Sigmoid colon (tissue), 4 donors: ENCODE measurements around the gene MIEN1.

Experiments
- EP300 ChIP-seq, 4 donors: sonication (generic); formaldehyde crosslinking; IDR thresholded peaks; one replicate each; pipeline ENCODE4 v1.6.1; 2017; ENCODE audit warnings: antibody characterized with exemption in 4 of 4
- POLR2A ChIP-seq, 2 donors: fragments of 450-650 bp; IDR thresholded peaks; one replicate each; pipeline ENCODE4 v1.6.1; 2016; ENCODE audit warnings: antibody characterized with exemption in 2 of 2, mild to moderate bottlenecking in 2 of 2, moderate library complexity in 2 of 2
- POLR2AphosphoS5 ChIP-seq, 4 donors: sonication (generic); formaldehyde crosslinking; IDR thresholded peaks; one replicate each; pipeline ENCODE4 v1.6.1; 2017; ENCODE audit warnings: antibody characterized with exemption in 4 of 4
- TF ChIP-seq, protein P1 (sequence below), 4 experiments: fragments of 450-650 bp in 3 of 4; fragments of 200-600 bp in 1 of 4; IDR thresholded peaks; one replicate each; pipeline ENCODE4 v1.5.1; 2016 to 2019; ENCODE audit warnings: antibody characterized with exemption in 4 of 4, mild to moderate bottlenecking in 3 of 4, moderate library complexity in 2 of 4

DNA sequence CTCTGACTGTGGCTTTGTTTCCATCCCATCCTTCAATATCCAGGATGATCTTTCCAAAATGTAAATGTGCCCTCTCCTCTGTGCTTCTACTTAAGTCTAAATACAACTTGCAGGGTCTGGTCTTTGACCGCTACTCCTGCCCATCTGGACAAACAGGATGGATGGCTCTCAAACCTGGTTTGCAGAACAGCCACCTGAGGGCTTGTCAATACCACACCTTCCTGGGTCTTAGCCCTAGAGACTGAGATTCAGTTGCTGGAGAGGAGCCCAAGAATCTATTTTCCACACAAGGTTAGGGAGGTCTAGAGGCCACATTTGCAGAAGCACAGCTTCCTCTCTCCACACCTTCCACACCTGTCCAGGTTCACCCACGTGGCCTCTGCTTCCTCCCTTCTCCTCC lies 5.5 kb upstream of the MIEN1 start:
- no peak for TF ChIP-seq POLR2AphosphoS5 (IDR thresholded peaks at IDR 0.05)
- no peak for TF ChIP-seq POLR2A (IDR thresholded peaks at IDR 0.05)
- TF ChIP-seq, protein P1, sequence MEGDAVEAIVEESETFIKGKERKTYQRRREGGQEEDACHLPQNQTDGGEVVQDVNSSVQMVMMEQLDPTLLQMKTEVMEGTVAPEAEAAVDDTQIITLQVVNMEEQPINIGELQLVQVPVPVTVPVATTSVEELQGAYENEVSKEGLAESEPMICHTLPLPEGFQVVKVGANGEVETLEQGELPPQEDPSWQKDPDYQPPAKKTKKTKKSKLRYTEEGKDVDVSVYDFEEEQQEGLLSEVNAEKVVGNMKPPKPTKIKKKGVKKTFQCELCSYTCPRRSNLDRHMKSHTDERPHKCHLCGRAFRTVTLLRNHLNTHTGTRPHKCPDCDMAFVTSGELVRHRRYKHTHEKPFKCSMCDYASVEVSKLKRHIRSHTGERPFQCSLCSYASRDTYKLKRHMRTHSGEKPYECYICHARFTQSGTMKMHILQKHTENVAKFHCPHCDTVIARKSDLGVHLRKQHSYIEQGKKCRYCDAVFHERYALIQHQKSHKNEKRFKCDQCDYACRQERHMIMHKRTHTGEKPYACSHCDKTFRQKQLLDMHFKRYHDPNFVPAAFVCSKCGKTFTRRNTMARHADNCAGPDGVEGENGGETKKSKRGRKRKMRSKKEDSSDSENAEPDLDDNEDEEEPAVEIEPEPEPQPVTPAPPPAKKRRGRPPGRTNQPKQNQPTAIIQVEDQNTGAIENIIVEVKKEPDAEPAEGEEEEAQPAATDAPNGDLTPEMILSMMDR (IDR thresholded peaks at IDR 0.05): no peak
- no peak for TF ChIP-seq EP300 (IDR thresholded peaks at IDR 0.05)
